Type B pancreatic cell (in vitro differentiated cells): Measurements from ENCODE around the gene RGS18. TPM values are rescaled to one million over a fixed set of nuclear protein-coding genes. Genes with fewer than 3 reads are reported as not detected.

Experiments used
- DNase-seq: peaks from one replicate; pipeline ENCODE4 v3.0.0; 2021; ENCODE audit warnings: mixed read lengths; ENCODE audit not compliant: unreplicated experiment; ENCODE audit errors: extremely low spot score
- H3K27ac Mint-ChIP-seq: 2 replicates; pipeline ENCODE4 v1.8.0; 2021; ENCODE audit warnings: mild to moderate bottlenecking, mixed read lengths
- H3K27me3 Mint-ChIP-seq: 2 replicates; pipeline ENCODE4 v1.8.0; 2021; ENCODE audit warnings: mixed read lengths
- H3K36me3 Mint-ChIP-seq: 2 replicates; pipeline ENCODE4 v1.8.0; 2021; ENCODE audit warnings: mixed read lengths
- H3K4me1 Mint-ChIP-seq: one replicate; pipeline ENCODE4 v1.8.0; 2021; ENCODE audit warnings: mixed read lengths; ENCODE audit not compliant: unreplicated experiment
- H3K4me3 Mint-ChIP-seq: 2 replicates; pipeline ENCODE4 v1.8.0; 2021; ENCODE audit warnings: mild to moderate bottlenecking, mixed read lengths
- H3K9me3 Mint-ChIP-seq: 2 replicates; pipeline ENCODE4 v1.8.0; 2021; ENCODE audit warnings: mixed read lengths
- total RNA-seq: library from RNA; stranded (reverse); gene quantifications from 2 replicates; pipeline ENCODE4 v1.2.1, GENCODE V29; 2021; ENCODE audit warnings: low replicate concordance
- TF ChIP-seq, protein P1 (sequence below): fragments of 200-600 bp; sonication (generic); conservative IDR thresholded peaks from 2 replicates; pipeline ENCODE4 v1.5.0; 2021; ENCODE audit warnings: antibody characterized with exemption, mild to moderate bottlenecking

The RGS18 gene
- total RNA-seq, 1 donor from 2014 or later = not detected

DNA sequence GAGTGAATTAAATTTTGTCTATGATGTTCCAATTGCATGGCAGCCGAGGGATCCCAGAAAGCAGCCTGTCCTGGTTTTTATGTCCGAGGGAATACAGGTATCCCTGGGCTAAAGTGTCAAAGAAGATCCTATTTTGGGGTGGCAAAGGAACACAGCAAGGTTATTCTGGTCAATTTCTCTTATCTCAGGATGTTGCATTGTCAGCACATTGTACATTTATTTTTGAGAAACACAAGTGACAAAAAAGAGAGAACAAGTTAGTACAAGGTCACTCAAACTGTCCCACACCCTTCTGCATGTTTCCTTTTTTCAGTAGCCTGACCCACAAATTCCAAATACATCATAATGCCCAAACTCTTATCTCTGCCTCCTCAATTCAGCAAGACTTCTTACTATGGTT is 17.7 kb downstream of the RGS18 start:
- Mint-ChIP-seq H3K27me3 (no peaks in the 10 kb centered on the region), H3K9me3 (no peaks in the 10 kb centered on the region), H3K27ac (no peak overlapping the region), H3K36me3 (no peaks in the 10 kb centered on the region), H3K4me3 (no peak overlapping the region), H3K4me1 (no peaks in the 10 kb centered on the region)
- TF ChIP-seq, protein P1, sequence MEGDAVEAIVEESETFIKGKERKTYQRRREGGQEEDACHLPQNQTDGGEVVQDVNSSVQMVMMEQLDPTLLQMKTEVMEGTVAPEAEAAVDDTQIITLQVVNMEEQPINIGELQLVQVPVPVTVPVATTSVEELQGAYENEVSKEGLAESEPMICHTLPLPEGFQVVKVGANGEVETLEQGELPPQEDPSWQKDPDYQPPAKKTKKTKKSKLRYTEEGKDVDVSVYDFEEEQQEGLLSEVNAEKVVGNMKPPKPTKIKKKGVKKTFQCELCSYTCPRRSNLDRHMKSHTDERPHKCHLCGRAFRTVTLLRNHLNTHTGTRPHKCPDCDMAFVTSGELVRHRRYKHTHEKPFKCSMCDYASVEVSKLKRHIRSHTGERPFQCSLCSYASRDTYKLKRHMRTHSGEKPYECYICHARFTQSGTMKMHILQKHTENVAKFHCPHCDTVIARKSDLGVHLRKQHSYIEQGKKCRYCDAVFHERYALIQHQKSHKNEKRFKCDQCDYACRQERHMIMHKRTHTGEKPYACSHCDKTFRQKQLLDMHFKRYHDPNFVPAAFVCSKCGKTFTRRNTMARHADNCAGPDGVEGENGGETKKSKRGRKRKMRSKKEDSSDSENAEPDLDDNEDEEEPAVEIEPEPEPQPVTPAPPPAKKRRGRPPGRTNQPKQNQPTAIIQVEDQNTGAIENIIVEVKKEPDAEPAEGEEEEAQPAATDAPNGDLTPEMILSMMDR = no peak
- DNase-seq = no peak

DNA sequence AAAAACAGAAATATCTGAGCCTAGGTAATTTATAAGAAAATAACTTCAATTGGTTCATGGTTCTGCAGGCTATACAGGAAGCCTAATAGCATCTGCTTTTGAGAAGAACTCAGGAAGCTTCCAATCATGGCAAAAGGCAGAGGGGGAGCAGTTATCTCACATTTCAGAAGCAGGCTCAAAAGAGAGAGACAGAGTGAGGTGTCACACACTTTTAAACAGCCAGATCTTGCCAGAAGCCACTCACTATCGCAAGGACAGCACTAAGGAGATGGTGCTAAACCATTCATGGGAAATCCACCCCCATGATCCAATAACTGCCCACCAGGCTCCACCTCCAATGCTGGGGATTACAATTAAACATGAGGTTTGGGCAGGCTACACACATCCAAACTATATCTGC is 25.5 kb downstream of the RGS18 start:
- Mint-ChIP-seq H3K27ac (no peak overlapping the region), H3K36me3 (no peaks in the 10 kb centered on the region), H3K27me3 (no peaks in the 10 kb centered on the region), H3K4me1 (no peaks in the 10 kb centered on the region), H3K9me3 (no peaks in the 10 kb centered on the region), H3K4me3 (no peak overlapping the region)
- DNase-seq = no peak
- TF ChIP-seq, protein P1 = no peak

GRCh38 chr1:192186197-192186596 is 27.9 kb downstream of the RGS18 start:
- TF ChIP-seq, protein P1 = no peak
- no peaks in the 10 kb centered on the region for H3K4me1 Mint-ChIP-seq
- H3K4me3 Mint-ChIP-seq = no peak overlapping the region
- no peaks in the 10 kb centered on the region for H3K36me3 Mint-ChIP-seq
- no peaks in the 10 kb centered on the region for H3K9me3 Mint-ChIP-seq
- no peaks in the 10 kb centered on the region for H3K27me3 Mint-ChIP-seq
- H3K27ac Mint-ChIP-seq = no peak overlapping the region
- no peak for DNase-seq

DNA sequence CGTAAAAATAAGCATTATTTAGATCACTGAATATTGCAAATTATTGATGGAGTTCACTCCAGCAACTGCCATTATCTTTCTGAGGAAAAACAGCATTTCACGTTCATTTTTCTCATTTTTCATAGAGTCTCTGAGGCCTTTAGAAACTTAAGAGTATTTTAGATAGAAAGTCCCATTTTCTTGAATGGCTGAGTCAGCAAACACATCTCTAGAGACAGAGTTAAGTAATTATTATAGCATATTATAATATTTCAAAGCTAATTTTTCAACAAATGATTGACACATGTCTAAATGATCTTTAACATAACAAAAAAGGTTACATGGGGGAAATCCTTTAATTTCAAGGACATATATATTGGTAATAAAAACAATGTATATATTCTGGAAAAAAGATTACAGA is 31.8 kb downstream of the RGS18 start:
- TF ChIP-seq, protein P1 = no peak

GRCh38 chr1:192201303-192201702 is 43.0 kb downstream of the RGS18 start:
- H3K36me3 Mint-ChIP-seq = no peaks in the 10 kb centered on the region
- no peak overlapping the region for H3K27ac Mint-ChIP-seq
- no peak overlapping the region for H3K4me3 Mint-ChIP-seq
- H3K4me1 Mint-ChIP-seq = no peaks in the 10 kb centered on the region
- TF ChIP-seq, protein P1 = no peak
- peaks cover 7% of the 10 kb centered on the region for H3K9me3 Mint-ChIP-seq
- no peaks in the 10 kb centered on the region for H3K27me3 Mint-ChIP-seq
- DNase-seq = no peak

More for the DNA sequence above, 31.8 kb downstream of the RGS18 start:
- H3K4me1 Mint-ChIP-seq = no peaks in the 10 kb centered on the region
- no peaks in the 10 kb centered on the region for H3K9me3 Mint-ChIP-seq
- no peaks in the 10 kb centered on the region for H3K27me3 Mint-ChIP-seq
- no peak for DNase-seq
- H3K36me3 Mint-ChIP-seq = no peaks in the 10 kb centered on the region
- no peak overlapping the region for H3K4me3 Mint-ChIP-seq
- H3K27ac Mint-ChIP-seq = no peak overlapping the region

DNA sequence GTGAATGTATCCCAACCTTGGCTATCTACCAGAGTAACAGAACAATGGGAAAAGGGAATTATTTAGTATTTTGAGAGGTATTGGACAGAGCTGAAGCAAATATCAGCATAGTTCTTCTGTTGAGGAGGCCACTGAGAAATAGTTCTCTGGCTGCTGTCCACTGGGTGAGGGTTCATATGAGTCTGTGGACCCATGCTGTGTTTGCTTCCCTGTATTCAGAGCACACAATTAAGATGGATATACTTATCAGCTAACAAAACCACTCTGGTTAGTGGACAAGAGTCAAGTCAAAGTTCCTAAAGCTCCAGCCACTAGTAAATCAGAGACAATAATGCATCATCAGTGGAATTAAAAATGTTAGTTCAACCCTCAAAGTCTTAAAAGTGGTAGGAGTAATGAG is 66.1 kb downstream of the RGS18 start:
- no peaks in the 10 kb centered on the region for H3K27me3 Mint-ChIP-seq
- H3K27ac Mint-ChIP-seq = no peak overlapping the region
- no peak for DNase-seq
- H3K9me3 Mint-ChIP-seq = no peaks in the 10 kb centered on the region
- TF ChIP-seq, protein P1 = no peak
- H3K4me1 Mint-ChIP-seq = no peaks in the 10 kb centered on the region
- H3K36me3 Mint-ChIP-seq = no peaks in the 10 kb centered on the region
- no peak overlapping the region for H3K4me3 Mint-ChIP-seq
